Upper lobe of left lung (tissue), 6 donors: ENCODE results near the gene PGPEP1. TPM values are rescaled to one million over a fixed set of nuclear protein-coding genes. Genes with fewer than 3 reads are reported as not detected.
A peak's percentile ranks its signal among the peaks of the same experiment; 100 is the strongest.
"Not testable (repeated sequence)": the region's sequence is repeated elsewhere in the genome, so short reads cannot be mapped to it uniquely, and the experiment has no call there.

ENCODE experiments used
- ATAC-seq, 2 donors: fragments of 200-7000 bp; cut with Tn5 transposase; one replicate each; pipeline ENCODE4 v1.9.1; 2022; ENCODE audit warnings: mild to moderate bottlenecking in 2 of 2, moderate library complexity in 2 of 2; ENCODE audit not compliant: low FRiP score in 2 of 2
- DNase-seq, 2 donors: peaks; one replicate each; pipeline ENCODE4 v3.0.0-alpha.2; 2019 to 2020
- H3K27ac ChIP-seq, 4 donors: fragments of 200-600 bp; sonication (generic); one replicate each; pipeline ENCODE4 v1.5.1; 2016 to 2019
- H3K27me3 ChIP-seq, 4 donors: fragments of 200-600 bp; sonication (generic); one replicate each; pipeline ENCODE4 v1.5.1; 2017 to 2019
- H3K36me3 ChIP-seq, 4 donors: fragments of 200-600 bp; sonication (generic); one replicate each; pipeline ENCODE4 v1.5.1; 2016 to 2019
- H3K4me1 ChIP-seq, 4 donors: fragments of 200-600 bp; sonication (generic); one replicate each; pipeline ENCODE4 v1.5.1; 2018 to 2019
- H3K4me3 ChIP-seq, 4 donors: fragments of 200-600 bp; sonication (generic); one replicate each; pipeline ENCODE4 v1.5.1; 2017 to 2019; ENCODE audit warnings: mild to moderate bottlenecking in 2 of 4, moderate library complexity in 1 of 4
- H3K9me3 ChIP-seq, 4 donors: fragments of 200-600 bp; sonication (generic); one replicate each; pipeline ENCODE4 v1.5.1; 2018 to 2019
- CTCF ChIP-seq, 6 experiments: fragments of 450-650 bp in 4 of 6; fragments of 200-600 bp in 2 of 6; sonication (generic) in 2 of 6; IDR thresholded peaks; one replicate each; pipeline ENCODE4 v1.5.1; 2016 to 2019; ENCODE audit warnings: antibody characterized with exemption in 6 of 6
- EP300 ChIP-seq, 4 donors: sonication (generic); formaldehyde crosslinking; IDR thresholded peaks; one replicate each; pipeline ENCODE4 v1.5.1; 2017; ENCODE audit warnings: antibody characterized with exemption in 4 of 4, control low read depth in 2 of 4
- POLR2A ChIP-seq, 4 donors: fragments of 450-650 bp; IDR thresholded peaks; one replicate each; pipeline ENCODE4 v1.5.1; 2016 to 2017; ENCODE audit warnings: antibody characterized with exemption in 4 of 4, mild to moderate bottlenecking in 2 of 4
- POLR2AphosphoS5 ChIP-seq, 2 donors: sonication (generic); formaldehyde crosslinking; IDR thresholded peaks; one replicate each; pipeline ENCODE4 v1.5.1; 2017; ENCODE audit warnings: antibody characterized with exemption in 2 of 2
- WGBS, 2 donors: methylation state at CpG; one replicate each; pipeline ENCODE4 v1.1.5; 2017 to 2018; 5-methylcytosine and 5-hydroxymethylcytosine counted together
- total RNA-seq, 6 donors: library from RNA; depleted of rRNA in 4 of 6; stranded (reverse); fragments of >200 nt in 4 of 6; gene quantifications; one replicate each; pipeline versions ENCODE4 v1.1.0 to v1.2.1, GENCODE V29; 2016 to 2021
- donor health status: DM: no; HTN: no; CAD: no; lungs with moderate emphysema.
- donor health status: DM: no; HTN: yes; CAD: no; lungs with severe emphysema.

The PGPEP1 gene
- total RNA-seq, 6 donors from 2014 or later, result 15.5 to 42.8 (median 28.1) TPM

DNA sequence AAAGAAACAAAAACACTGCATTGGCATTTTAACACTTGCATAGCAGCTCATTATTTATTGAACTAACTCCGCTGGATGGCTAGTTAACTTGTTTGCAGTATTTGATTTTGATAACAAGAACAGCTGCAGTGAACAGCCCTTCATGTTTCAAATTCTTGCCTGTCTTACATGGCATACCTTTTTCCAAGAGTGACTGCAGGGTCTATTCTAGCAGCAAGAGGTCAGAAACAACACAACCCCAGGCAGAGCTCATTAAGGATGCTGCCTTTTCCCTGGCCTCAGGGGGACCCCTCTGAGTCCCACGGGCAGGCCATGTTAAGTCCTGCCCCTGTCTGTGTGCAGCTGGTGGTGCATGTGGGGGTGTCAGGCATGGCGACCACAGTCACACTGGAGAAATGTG lies 16.6 kb downstream of the PGPEP1 start:
- no peak for TF ChIP-seq EP300 (IDR thresholded peaks at IDR 0.05)
- no peak for TF ChIP-seq CTCF (IDR thresholded peaks at IDR 0.05)
- TF ChIP-seq POLR2AphosphoS5 (IDR thresholded peaks at IDR 0.05), result no peak
- TF ChIP-seq POLR2A (IDR thresholded peaks at IDR 0.05), result no peak
- Histone ChIP-seq H3K4me1 (no peaks in the 10 kb centered on the region), H3K27ac (no peak overlapping the region), H3K27me3 (no peaks in the 10 kb centered on the region), H3K9me3 (no peaks in the 10 kb centered on the region), H3K36me3 (peaks cover 0 to 58% (median 40%) of the 10 kb centered on the region in 4 donors), H3K4me3 (no peak overlapping the region)
- ATAC-seq (peak in 1 of 2 donors; percentile 16), DNase-seq (no peak)
- WGBS, 2 donors, result 96 to 98% methylated on average over 3 of the region's 3 CpGs

- peaks cover 0 to 53% (median 25%) of the 10 kb centered on the region in 4 donors for H3K36me3 ChIP-seq
- WGBS, 2 donors, result 96 to 97% methylated on average over 8 of the region's 8 CpGs
Observed at GRCh38 chr19:18361646-18362045, 21.2 kb downstream of the PGPEP1 start.

GRCh38 chr19:18362934-18363542 lies 22.6 kb downstream of the PGPEP1 start:
- peaks cover 20 to 23% (median 21%) of the 10 kb centered on the region in 4 donors for H3K4me1 ChIP-seq
- H3K27ac ChIP-seq, result peak overlapping the region in 3 of 4 donors; percentile 81 to 85 (median 84)
- H3K4me3 ChIP-seq, result no peak overlapping the region
- H3K27me3 ChIP-seq, result no peaks in the 10 kb centered on the region
- TF ChIP-seq EP300 (IDR thresholded peaks at IDR 0.05) (no peak), POLR2A (IDR thresholded peaks at IDR 0.05) (no peak), POLR2AphosphoS5 (IDR thresholded peaks at IDR 0.05) (no peak), CTCF (IDR thresholded peaks at IDR 0.05) (no peak)
- peaks cover 0 to 39% (median 12%) of the 10 kb centered on the region in 4 donors for H3K36me3 ChIP-seq
- DNase-seq (no peak), ATAC-seq (no peak)
- WGBS, 2 donors, result 93 to 94% methylated on average over 17 of the region's 17 CpGs
- no peaks in the 10 kb centered on the region for H3K9me3 ChIP-seq

More at GRCh38 chr19:18361646-18362045, 21.2 kb downstream of the PGPEP1 start:
- no peak for ATAC-seq
- no peak for DNase-seq
- TF ChIP-seq POLR2A (IDR thresholded peaks at IDR 0.05) (no peak), EP300 (IDR thresholded peaks at IDR 0.05) (no peak), CTCF (IDR thresholded peaks at IDR 0.05) (no peak), POLR2AphosphoS5 (IDR thresholded peaks at IDR 0.05) (no peak)
- H3K27me3 ChIP-seq, result no peaks in the 10 kb centered on the region
- H3K27ac ChIP-seq, result no peak overlapping the region
- peaks cover 20 to 22% (median 21%) of the 10 kb centered on the region in 4 donors for H3K4me1 ChIP-seq
- no peaks in the 10 kb centered on the region for H3K9me3 ChIP-seq
- H3K4me3 ChIP-seq, result no peak overlapping the region

DNA sequence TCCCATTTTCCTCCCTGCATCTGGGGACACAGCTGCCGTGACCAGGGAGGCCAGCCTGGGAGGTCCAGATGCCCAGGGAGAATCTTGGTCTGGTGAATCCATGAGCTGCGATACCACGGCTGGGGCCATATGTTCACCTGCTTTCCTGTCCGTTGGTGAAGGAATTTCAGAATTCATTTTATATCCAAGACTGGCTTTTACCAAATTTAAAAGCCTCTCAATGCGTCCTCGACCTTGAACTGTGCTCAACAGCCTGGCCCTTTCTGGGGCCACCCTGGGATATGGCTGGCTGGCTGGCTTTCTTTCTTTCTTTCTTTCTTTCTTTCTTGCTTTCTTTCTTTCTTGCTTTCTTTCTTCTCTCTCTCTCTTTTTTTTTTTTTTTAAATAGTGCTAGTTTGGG lies 23.4 kb downstream of the PGPEP1 start:
- ATAC-seq (no peak), DNase-seq (no peak)
- TF ChIP-seq POLR2AphosphoS5 (IDR thresholded peaks at IDR 0.05) (no peak), CTCF (IDR thresholded peaks at IDR 0.05) (no peak), EP300 (IDR thresholded peaks at IDR 0.05) (no peak), POLR2A (IDR thresholded peaks at IDR 0.05) (no peak)
- Histone ChIP-seq H3K27me3 (no peaks in the 10 kb centered on the region), H3K9me3 (no peaks in the 10 kb centered on the region), H3K27ac (peak overlapping the region in 3 of 4 donors; percentile 81 to 85 (median 84)), H3K4me1 (peaks cover 20 to 29% (median 23%) of the 10 kb centered on the region in 4 donors), H3K36me3 (peaks cover 0 to 32% (median 7%) of the 10 kb centered on the region in 4 donors), H3K4me3 (no peak overlapping the region)
- WGBS, 2 donors, result 75 to 79% methylated on average over 6 of the region's 6 CpGs

DNA sequence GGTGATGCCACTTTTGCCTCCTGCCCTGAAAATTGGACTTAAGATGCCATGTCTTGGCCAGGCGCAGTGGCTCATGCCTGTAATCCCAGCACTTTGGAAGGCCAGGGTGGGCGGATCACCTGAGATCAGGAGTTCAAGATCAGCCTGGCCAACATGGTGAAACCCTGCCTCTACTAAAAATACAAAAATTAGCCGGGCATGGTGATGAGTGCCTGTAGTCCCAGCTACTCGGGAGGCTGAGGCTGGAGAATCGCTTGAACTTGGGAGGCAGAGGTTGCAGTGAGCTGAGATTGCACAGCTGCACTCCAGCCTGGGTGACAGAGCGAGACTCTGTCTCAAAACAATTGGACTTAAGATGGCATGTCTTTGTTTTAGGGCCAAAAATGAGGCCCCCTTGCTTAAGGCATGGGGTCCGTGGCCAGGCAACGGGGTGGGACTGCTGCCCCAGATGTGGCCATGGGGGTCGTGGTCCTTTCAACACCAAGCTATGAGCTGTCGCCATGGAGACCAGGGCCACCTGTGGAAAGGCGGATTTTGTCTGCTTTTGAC lies 24.0 kb downstream of the PGPEP1 start:
- Histone ChIP-seq H3K4me1 (peaks cover 20 to 34% (median 25%) of the 10 kb centered on the region in 4 donors), H3K27ac (peak overlapping the region; percentile 81 to 86 (median 84)), H3K36me3 (peaks cover 0 to 26% (median 2%) of the 10 kb centered on the region in 4 donors), H3K4me3 (peak overlapping the region in 2 of 4 donors; percentile 17 to 26)
- not testable (repeated sequence) for ATAC-seq, H3K9me3 ChIP-seq, DNase-seq, H3K27me3 ChIP-seq
- 37 to 39% methylated on average over 8 to 10 of the region's 11 CpGs for WGBS, 2 donors
